ENCODE results near the gene ANTXR1.

ANTXR1 gene

DNA sequence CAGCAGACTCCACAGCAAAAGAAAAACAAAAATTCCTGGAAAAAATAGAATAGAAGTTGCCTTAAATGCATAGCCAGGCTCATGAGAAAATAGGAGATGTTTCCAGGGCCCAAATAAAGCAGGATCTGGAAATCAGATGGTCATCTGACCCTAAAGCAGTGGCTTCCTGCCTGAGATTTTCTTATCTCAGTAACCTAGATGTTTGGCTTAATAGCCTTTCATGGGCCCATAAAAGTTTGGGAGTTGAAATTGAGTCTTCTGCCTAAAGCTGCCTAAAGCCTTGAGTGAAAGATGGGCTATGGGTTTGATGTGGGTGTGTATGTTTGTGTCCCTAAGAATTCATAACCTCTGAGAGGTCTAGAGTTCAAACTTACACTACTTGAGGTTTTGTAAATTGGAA lies 149.1 kb downstream of the ANTXR1 start:
- H3K36me3 Mint-ChIP-seq, result no peaks in the 10 kb centered on the region
- no peak overlapping the region for H3K27ac Mint-ChIP-seq
- H3K27me3 Mint-ChIP-seq, result peaks cover 6% of the 10 kb centered on the region
- no peaks in the 10 kb centered on the region for H3K9me3 Mint-ChIP-seq
- no peak overlapping the region for H3K4me3 Mint-ChIP-seq
- H3K4me1 Mint-ChIP-seq, result no peaks in the 10 kb centered on the region

DNA sequence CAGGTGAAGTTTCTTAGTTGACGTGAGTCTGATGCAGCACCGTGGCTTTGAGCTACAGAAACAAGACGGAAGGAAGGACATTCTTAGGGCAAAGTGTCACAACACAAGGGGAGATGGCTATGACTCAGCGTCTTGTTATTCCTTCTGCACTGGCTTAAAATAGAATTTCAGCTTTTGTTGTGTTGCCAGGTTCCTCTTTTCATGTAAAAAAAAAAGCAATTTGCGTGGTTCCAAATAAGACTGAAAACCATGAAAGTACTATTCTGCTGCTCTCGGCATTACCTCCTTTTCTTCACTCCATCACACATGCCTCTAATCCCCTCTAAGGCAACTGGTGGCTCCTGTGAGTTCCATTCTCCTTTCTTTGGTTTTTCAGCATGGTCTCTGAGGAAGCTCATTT lies 150.1 kb downstream of the ANTXR1 start:
- no peaks in the 10 kb centered on the region for H3K4me1 Mint-ChIP-seq
- H3K27me3 Mint-ChIP-seq, result peaks cover 8% of the 10 kb centered on the region

DNA sequence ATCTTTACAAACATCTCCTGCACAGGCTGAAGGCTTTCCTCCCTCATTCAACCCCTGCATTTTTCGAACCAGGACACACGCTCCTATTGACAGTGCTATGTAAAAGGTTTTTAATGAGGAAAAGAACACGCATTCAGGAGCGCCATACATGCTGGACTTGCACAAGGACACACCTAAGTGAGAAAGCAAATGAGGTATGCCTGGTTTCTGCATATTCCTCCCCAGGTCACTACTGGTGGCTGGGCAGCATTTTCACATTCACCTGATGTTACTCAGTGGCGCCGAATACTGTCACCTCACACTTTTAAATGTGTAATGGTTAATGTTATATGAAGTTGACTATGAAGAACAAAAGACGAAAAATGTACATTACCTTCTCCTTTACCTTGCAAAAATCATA lies 150.6 kb downstream of the ANTXR1 start:
- no peaks in the 10 kb centered on the region for H3K4me1 Mint-ChIP-seq
- no peak overlapping the region for H3K4me3 Mint-ChIP-seq
- peaks cover 9% of the 10 kb centered on the region for H3K27me3 Mint-ChIP-seq
- H3K27ac Mint-ChIP-seq, result no peak overlapping the region
- no peaks in the 10 kb centered on the region for H3K9me3 Mint-ChIP-seq
- H3K36me3 Mint-ChIP-seq, result no peaks in the 10 kb centered on the region

More for the DNA sequence above, 150.1 kb downstream of the ANTXR1 start:
- no peaks in the 10 kb centered on the region for H3K9me3 Mint-ChIP-seq
- H3K36me3 Mint-ChIP-seq, result no peaks in the 10 kb centered on the region
- H3K4me3 Mint-ChIP-seq, result no peak overlapping the region
- no peak overlapping the region for H3K27ac Mint-ChIP-seq

DNA sequence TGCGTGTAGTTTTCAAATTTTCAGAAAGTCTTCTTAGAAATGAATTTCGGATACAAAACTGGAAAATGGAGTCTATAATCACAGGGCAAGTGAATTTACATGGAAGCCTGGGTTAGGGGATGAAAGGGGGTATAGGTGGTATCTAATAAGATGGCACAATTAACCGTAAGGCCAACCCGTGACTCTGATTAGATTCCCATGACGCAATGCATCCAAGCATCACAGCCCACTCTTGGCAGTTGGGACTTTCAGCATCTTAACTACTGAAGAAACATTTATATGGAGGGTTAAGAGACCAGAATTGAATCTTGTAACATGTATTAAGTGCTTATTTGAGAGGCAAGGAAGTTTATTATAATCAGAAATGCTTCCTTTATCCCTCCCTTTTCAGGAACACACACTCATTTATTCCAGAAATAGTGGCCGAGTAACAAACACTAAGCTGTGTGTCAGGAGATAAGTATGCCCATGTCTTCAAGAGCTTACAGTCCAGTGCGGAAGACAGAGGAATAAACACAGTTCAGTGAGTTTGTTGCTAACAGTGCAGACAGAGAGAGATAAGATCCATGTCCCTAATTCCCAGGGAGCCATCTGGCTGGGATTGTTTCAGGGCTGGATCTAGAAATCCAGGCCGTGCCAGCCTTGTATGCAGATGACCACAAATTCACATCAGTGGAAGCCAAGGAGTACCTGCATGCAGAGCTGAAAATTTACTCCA lies 151.2 kb downstream of the ANTXR1 start:
- no peaks in the 10 kb centered on the region for H3K9me3 Mint-ChIP-seq
- no peaks in the 10 kb centered on the region for H3K4me1 Mint-ChIP-seq
- H3K27ac Mint-ChIP-seq, result peak overlapping the region; percentile 14
- H3K4me3 Mint-ChIP-seq, result no peak overlapping the region
- peaks cover 9% of the 10 kb centered on the region for H3K27me3 Mint-ChIP-seq
- no peaks in the 10 kb centered on the region for H3K36me3 Mint-ChIP-seq

GRCh38 chr2:69165091-69165880 lies 152.3 kb downstream of the ANTXR1 start:
- H3K27ac Mint-ChIP-seq, result no peak overlapping the region
- no peak overlapping the region for H3K4me3 Mint-ChIP-seq

DNA sequence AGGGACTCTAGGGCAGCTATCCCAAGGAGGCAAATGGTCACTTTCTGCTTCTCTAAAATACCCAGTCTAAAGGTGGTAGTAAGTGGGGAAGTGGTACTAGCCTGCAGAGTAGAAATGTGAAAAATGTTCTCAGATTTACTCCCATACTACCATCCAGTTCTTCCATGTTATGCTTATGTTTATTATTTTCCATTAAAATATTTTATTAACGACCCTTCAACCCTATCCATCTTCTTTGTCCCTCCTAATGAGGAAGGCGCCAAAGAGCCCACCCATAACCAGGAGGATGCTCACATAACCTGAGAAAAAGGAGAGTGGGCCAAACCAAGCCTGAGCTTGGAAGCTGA lies 153.5 kb downstream of the ANTXR1 start:
- Mint-ChIP-seq H3K9me3 (no peaks in the 10 kb centered on the region), H3K27me3 (peaks cover 9% of the 10 kb centered on the region), H3K27ac (no peak overlapping the region), H3K36me3 (no peaks in the 10 kb centered on the region), H3K4me3 (no peak overlapping the region), H3K4me1 (no peaks in the 10 kb centered on the region)

More at GRCh38 chr2:69165091-69165880, 152.3 kb downstream of the ANTXR1 start:
- H3K9me3 Mint-ChIP-seq, result no peaks in the 10 kb centered on the region
- H3K36me3 Mint-ChIP-seq, result no peaks in the 10 kb centered on the region
- H3K27me3 Mint-ChIP-seq, result peaks cover 9% of the 10 kb centered on the region
- no peaks in the 10 kb centered on the region for H3K4me1 Mint-ChIP-seq

- no peaks in the 10 kb centered on the region for H3K4me1 Mint-ChIP-seq
- no peak overlapping the region for H3K4me3 Mint-ChIP-seq
- no peaks in the 10 kb centered on the region for H3K36me3 Mint-ChIP-seq
- H3K9me3 Mint-ChIP-seq, result no peaks in the 10 kb centered on the region
- no peak overlapping the region for H3K27ac Mint-ChIP-seq
- peaks cover 9% of the 10 kb centered on the region for H3K27me3 Mint-ChIP-seq
These were observed 154.0 kb downstream of the ANTXR1 start for GRCh38 chr2:69166812-69167468.

- no peaks in the 10 kb centered on the region for H3K36me3 Mint-ChIP-seq
- H3K4me3 Mint-ChIP-seq, result no peak overlapping the region
- no peaks in the 10 kb centered on the region for H3K4me1 Mint-ChIP-seq
- H3K27me3 Mint-ChIP-seq, result peaks cover 9% of the 10 kb centered on the region
- no peak overlapping the region for H3K27ac Mint-ChIP-seq
- no peaks in the 10 kb centered on the region for H3K9me3 Mint-ChIP-seq
These were observed 154.5 kb downstream of the ANTXR1 start for GRCh38 chr2:69167469-69167822.

DNA sequence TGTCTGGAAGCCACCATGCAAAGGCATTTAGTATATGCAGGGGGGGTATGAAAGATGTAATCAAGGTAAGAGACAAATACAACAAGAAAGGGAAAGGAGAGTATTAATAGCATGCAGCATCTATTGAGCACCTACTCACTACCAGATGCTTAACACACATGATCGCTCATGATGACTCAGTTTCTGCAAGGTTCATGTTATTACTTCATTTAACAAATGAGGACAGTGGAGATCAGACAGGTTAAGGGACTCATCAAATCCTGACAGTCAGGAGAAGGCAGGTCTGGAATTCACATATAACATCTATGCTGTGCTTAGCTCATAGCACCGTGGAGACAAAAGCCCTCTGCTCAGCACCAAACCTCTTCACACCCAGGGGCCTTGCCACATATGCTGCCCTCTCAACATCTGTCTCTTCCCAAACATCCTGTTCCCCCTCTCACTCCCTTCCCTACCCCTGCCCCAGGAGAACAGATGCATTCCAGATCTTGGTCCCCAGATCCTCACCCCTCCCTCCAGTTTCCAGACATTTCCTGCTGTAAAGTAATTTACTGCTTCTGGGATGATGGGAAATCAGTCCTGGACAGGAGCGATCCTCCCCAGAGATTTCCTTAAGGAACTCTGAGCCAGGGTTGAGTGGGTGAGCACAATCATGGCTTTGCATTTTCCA lies 155.3 kb downstream of the ANTXR1 start:
- Mint-ChIP-seq H3K36me3 (no peaks in the 10 kb centered on the region), H3K27ac (no peak overlapping the region), H3K4me3 (no peak overlapping the region), H3K27me3 (peaks cover 9% of the 10 kb centered on the region), H3K9me3 (no peaks in the 10 kb centered on the region), H3K4me1 (no peaks in the 10 kb centered on the region)

- Mint-ChIP-seq H3K27me3 (peaks cover 9% of the 10 kb centered on the region), H3K4me1 (no peaks in the 10 kb centered on the region), H3K36me3 (no peaks in the 10 kb centered on the region), H3K27ac (no peak overlapping the region), H3K9me3 (no peaks in the 10 kb centered on the region), H3K4me3 (no peak overlapping the region)
These were observed 156.1 kb downstream of the ANTXR1 start for GRCh38 chr2:69168950-69169654.

GRCh38 chr2:69169655-69170389 lies 156.8 kb downstream of the ANTXR1 start:
- H3K9me3 Mint-ChIP-seq, result no peaks in the 10 kb centered on the region
- H3K4me3 Mint-ChIP-seq, result no peak overlapping the region
- H3K4me1 Mint-ChIP-seq, result no peaks in the 10 kb centered on the region
- no peaks in the 10 kb centered on the region for H3K36me3 Mint-ChIP-seq
- no peak overlapping the region for H3K27ac Mint-ChIP-seq
- H3K27me3 Mint-ChIP-seq, result peaks cover 9% of the 10 kb centered on the region

DNA sequence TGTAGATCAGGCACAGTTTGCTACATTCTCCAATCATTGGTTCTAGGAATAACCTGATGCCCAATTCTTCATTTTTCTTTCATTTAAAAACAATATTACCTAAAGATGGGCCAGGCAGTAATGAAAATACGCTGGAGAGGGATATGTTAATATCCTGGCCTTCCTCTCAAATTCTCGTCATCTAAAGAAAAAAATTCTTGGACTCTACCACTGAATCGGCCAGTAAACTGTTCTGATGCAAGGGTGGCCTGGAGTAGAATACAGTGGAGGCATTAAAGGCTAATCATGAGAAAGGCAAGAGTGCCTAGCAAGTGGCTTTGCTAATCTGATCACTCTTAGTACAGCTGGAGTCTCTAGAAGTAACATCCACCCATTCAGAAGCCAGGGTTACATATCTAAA lies 157.7 kb downstream of the ANTXR1 start:
- H3K27ac Mint-ChIP-seq, result no peak overlapping the region
- no peaks in the 10 kb centered on the region for H3K4me1 Mint-ChIP-seq
- no peak overlapping the region for H3K4me3 Mint-ChIP-seq
- no peaks in the 10 kb centered on the region for H3K36me3 Mint-ChIP-seq
- H3K9me3 Mint-ChIP-seq, result no peaks in the 10 kb centered on the region
- peaks cover 6% of the 10 kb centered on the region for H3K27me3 Mint-ChIP-seq

- Mint-ChIP-seq H3K27me3 (peaks cover 6% of the 10 kb centered on the region), H3K27ac (no peak overlapping the region)
These were observed 158.3 kb downstream of the ANTXR1 start for GRCh38 chr2:69171116-69171896.

DNA sequence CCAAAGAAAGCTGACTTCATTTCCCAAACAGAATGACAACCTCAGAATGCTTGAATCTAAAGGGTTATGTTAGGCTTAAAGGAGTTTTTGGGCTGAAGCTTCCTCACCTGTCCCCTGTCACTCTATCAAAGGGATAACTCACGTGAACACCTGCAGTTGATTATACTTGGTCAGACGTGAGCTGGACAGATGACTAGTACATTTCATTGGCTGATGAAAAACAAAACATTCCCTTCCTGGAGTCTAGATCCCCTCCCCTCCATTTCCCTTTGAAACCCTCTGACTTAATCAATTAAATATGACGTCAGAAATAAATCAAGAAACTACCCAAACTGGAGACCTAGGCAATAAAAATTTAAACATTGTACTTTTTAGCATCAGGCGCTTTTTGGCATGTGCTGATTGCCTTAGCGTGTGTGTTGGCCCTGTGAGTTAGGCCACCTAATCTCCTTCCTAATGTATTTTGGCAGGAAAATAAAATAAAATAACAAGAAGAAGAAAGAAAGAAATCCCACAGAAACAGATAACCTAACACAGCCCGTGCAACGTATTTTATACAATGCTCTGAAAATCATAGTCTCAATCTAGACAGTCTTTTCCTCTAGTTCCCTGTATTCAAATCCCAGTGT lies 159.0 kb downstream of the ANTXR1 start:
- Mint-ChIP-seq H3K27ac (no peak overlapping the region), H3K4me3 (no peak overlapping the region), H3K36me3 (no peaks in the 10 kb centered on the region), H3K4me1 (no peaks in the 10 kb centered on the region), H3K27me3 (peaks cover 8% of the 10 kb centered on the region), H3K9me3 (no peaks in the 10 kb centered on the region)

More at GRCh38 chr2:69171116-69171896, 158.3 kb downstream of the ANTXR1 start:
- Mint-ChIP-seq H3K9me3 (no peaks in the 10 kb centered on the region), H3K36me3 (no peaks in the 10 kb centered on the region), H3K4me1 (no peaks in the 10 kb centered on the region), H3K4me3 (no peak overlapping the region)

All from activated naive CD4-positive, alpha-beta T cell treated with anti-CD3 and anti-CD28 coated beads, Interleukin-2, amount 50 U/mL, for 24 hours (primary cell).